HG03558 (cell line): ENCODE results near the gene RPL15.
"Not testable (repeated sequence)": the region's sequence is repeated elsewhere in the genome, so short reads cannot be mapped to it uniquely, and the experiment has no call there.

ENCODE experiments used
- ATAC-seq: cut with Tn5 transposase; IDR thresholded peaks from one replicate; pipeline ENCODE4 v1.9.1; 2021; ENCODE audit warnings: moderate number of reproducible peaks; ENCODE audit not compliant: unreplicated experiment; ENCODE audit errors: extremely low read depth

RPL15 gene

GRCh38 chr3:23888617-23889228 is 28.2 kb upstream of the RPL15 start:
- ATAC-seq = no peak

- no peak for ATAC-seq
Observed at GRCh38 chr3:23889386-23889785, 27.5 kb upstream of the RPL15 start.

GRCh38 chr3:23889950-23890349 is 27.0 kb upstream of the RPL15 start:
- ATAC-seq = no peak

GRCh38 chr3:23894254-23895061 is 22.5 kb upstream of the RPL15 start:
- no peak for ATAC-seq

- no peak for ATAC-seq
Observed at GRCh38 chr3:23895181-23895580, 21.8 kb upstream of the RPL15 start.

- no peak for ATAC-seq
Observed at GRCh38 chr3:23900744-23901143, 16.2 kb upstream of the RPL15 start.

GRCh38 chr3:23904545-23904944 is 12.4 kb upstream of the RPL15 start:
- ATAC-seq = no peak

GRCh38 chr3:23909341-23909740 is 7.6 kb upstream of the RPL15 start:
- no peak for ATAC-seq

- ATAC-seq = no peak
Observed at GRCh38 chr3:23911397-23911796, 5.5 kb upstream of the RPL15 start.

GRCh38 chr3:23912335-23912734 is 4.6 kb upstream of the RPL15 start:
- ATAC-seq = not testable (repeated sequence)

GRCh38 chr3:23913182-23913581 is 3.8 kb upstream of the RPL15 start:
- no peak for ATAC-seq

- no peak for ATAC-seq
Observed at GRCh38 chr3:23913873-23914743, 2.8 kb upstream of the RPL15 start.

GRCh38 chr3:23915537-23916108 is 1.3 kb upstream of the RPL15 start:
- ATAC-seq = no peak

- peak; percentile 24 for ATAC-seq
Observed at GRCh38 chr3:23916152-23916885, 613 bp upstream of the RPL15 start.

GRCh38 chr3:23917679-23918303 is 859 bp downstream of the RPL15 start:
- not testable (repeated sequence) for ATAC-seq

- not testable (repeated sequence) for ATAC-seq
Observed at GRCh38 chr3:23918331-23918730, 1.4 kb downstream of the RPL15 start.

GRCh38 chr3:23919628-23920027 is 2.7 kb downstream of the RPL15 start:
- ATAC-seq = no peak

GRCh38 chr3:23920151-23920655 is 3.3 kb downstream of the RPL15 start:
- no peak for ATAC-seq

- no peak for ATAC-seq
Observed at GRCh38 chr3:23921052-23921511, 4.2 kb downstream of the RPL15 start.
